ENCODE measurements around the gene IL1RAPL2.

The IL1RAPL2 gene

GRCh38 chrX:105168577-105168976 is 602.6 kb downstream of the IL1RAPL2 start:
- ChIA-PET POLR2A (no interaction called here), CTCF (no interaction called here)
- no peak for DNase-seq (ENCODE audit: extremely low spot score)
- TF ChIP-seq FOXK2 (IDR thresholded peaks at IDR 0.05) (no peak), ELF4 (IDR thresholded peaks at IDR 0.05) (no peak), PKNOX1 (IDR thresholded peaks at IDR 0.05) (no peak), BHLHE40 (IDR thresholded peaks at IDR 0.05; ENCODE audit: borderline replicate concordance) (no peak), LEF1 (IDR thresholded peaks at IDR 0.05; ENCODE audit: borderline replicate concordance) (no peak), HDGF (IDR thresholded peaks at IDR 0.05; ENCODE audit: borderline replicate concordance) (no peak), L3MBTL2 (conservative IDR thresholded peaks at IDR 0.05) (no peak)

- TF ChIP-seq ELF4 (IDR thresholded peaks at IDR 0.05): no peak
- TF ChIP-seq FOXA1 (IDR thresholded peaks at IDR 0.05): no peak
- no peak for TF ChIP-seq NFRKB (IDR thresholded peaks at IDR 0.05)
- no peak for TF ChIP-seq TARDBP (IDR thresholded peaks at IDR 0.05)
- TF ChIP-seq BHLHE40 (IDR thresholded peaks at IDR 0.05; ENCODE audit: borderline replicate concordance): no peak
- no peak for TF ChIP-seq LEF1 (IDR thresholded peaks at IDR 0.05; ENCODE audit: borderline replicate concordance)
- TF ChIP-seq L3MBTL2 (conservative IDR thresholded peaks at IDR 0.05): no peak
- TF ChIP-seq HDGF (IDR thresholded peaks at IDR 0.05; ENCODE audit: borderline replicate concordance): no peak
- no peak for TF ChIP-seq PKNOX1 (IDR thresholded peaks at IDR 0.05)
- no peak for TF ChIP-seq SP1 (IDR thresholded peaks at IDR 0.05)
- no peak for TF ChIP-seq ZNF384 (IDR thresholded peaks at IDR 0.05)
- no peak for TF ChIP-seq FOXM1 (IDR thresholded peaks at IDR 0.05; ENCODE audit: borderline replicate concordance)
- TF ChIP-seq ARNT (IDR thresholded peaks at IDR 0.05): no peak
- ChIA-PET POLR2A (no interaction called here), CTCF (interaction anchor here (1.1 to 1.2 kb wide), 2 partner anchors 10 to 17 kb away, joined by 4 to 6 read pairs; no protein-coding TSS in a partner anchor)
- no peak for DNase-seq (ENCODE audit: extremely low spot score)
Observed at GRCh38 chrX:105173071-105173470, 607.1 kb downstream of the IL1RAPL2 start.

- POLR2A ChIA-PET: no interaction called here
- no peak for DNase-seq (ENCODE audit: extremely low spot score)
- TF ChIP-seq ELF4 (IDR thresholded peaks at IDR 0.05) (no peak), SUZ12 (IDR thresholded peaks at IDR 0.05) (no peak), SP1 (IDR thresholded peaks at IDR 0.05) (no peak), ARNT (IDR thresholded peaks at IDR 0.05) (no peak), L3MBTL2 (conservative IDR thresholded peaks at IDR 0.05) (no peak), NFRKB (IDR thresholded peaks at IDR 0.05) (no peak), TARDBP (IDR thresholded peaks at IDR 0.05) (no peak), PKNOX1 (IDR thresholded peaks at IDR 0.05) (no peak), FOXM1 (IDR thresholded peaks at IDR 0.05; ENCODE audit: borderline replicate concordance) (no peak), ZNF384 (IDR thresholded peaks at IDR 0.05) (no peak), CTBP1 (IDR thresholded peaks at IDR 0.05; ENCODE audit: borderline replicate concordance) (no peak), LEF1 (IDR thresholded peaks at IDR 0.05; ENCODE audit: borderline replicate concordance) (no peak), HDGF (IDR thresholded peaks at IDR 0.05; ENCODE audit: borderline replicate concordance) (no peak), BHLHE40 (IDR thresholded peaks at IDR 0.05; ENCODE audit: borderline replicate concordance) (no peak), FOXA1 (IDR thresholded peaks at IDR 0.05) (no peak), FOXK2 (IDR thresholded peaks at IDR 0.05) (no peak)
- CTCF ChIA-PET: no interaction called here
Observed at GRCh38 chrX:105179644-105180043, 613.6 kb downstream of the IL1RAPL2 start.

- TF ChIP-seq FOXK2 (IDR thresholded peaks at IDR 0.05) (no peak), ARNT (IDR thresholded peaks at IDR 0.05) (no peak), CTBP1 (IDR thresholded peaks at IDR 0.05; ENCODE audit: borderline replicate concordance) (no peak), SP1 (IDR thresholded peaks at IDR 0.05) (no peak), FOXA1 (IDR thresholded peaks at IDR 0.05) (no peak), L3MBTL2 (conservative IDR thresholded peaks at IDR 0.05) (no peak), ELF4 (IDR thresholded peaks at IDR 0.05) (no peak), SUZ12 (IDR thresholded peaks at IDR 0.05) (no peak), PKNOX1 (IDR thresholded peaks at IDR 0.05) (no peak), FOXM1 (IDR thresholded peaks at IDR 0.05; ENCODE audit: borderline replicate concordance) (no peak), TARDBP (IDR thresholded peaks at IDR 0.05) (no peak), ZNF384 (IDR thresholded peaks at IDR 0.05) (no peak), HDGF (IDR thresholded peaks at IDR 0.05; ENCODE audit: borderline replicate concordance) (no peak), LEF1 (IDR thresholded peaks at IDR 0.05; ENCODE audit: borderline replicate concordance) (no peak), NFRKB (IDR thresholded peaks at IDR 0.05) (no peak), BHLHE40 (IDR thresholded peaks at IDR 0.05; ENCODE audit: borderline replicate concordance) (no peak)
- POLR2A ChIA-PET: no interaction called here
- DNase-seq (ENCODE audit: extremely low spot score): no peak
- CTCF ChIA-PET: interaction anchor here (1.0 to 1.6 kb wide), 2 partner anchors 11 to 17 kb away, joined by 3 to 5 read pairs; no protein-coding TSS in a partner anchor
Observed at GRCh38 chrX:105189093-105189492, 623.1 kb downstream of the IL1RAPL2 start.

- TF ChIP-seq NFRKB (IDR thresholded peaks at IDR 0.05) (no peak), SUZ12 (IDR thresholded peaks at IDR 0.05) (no peak), FOXM1 (IDR thresholded peaks at IDR 0.05; ENCODE audit: borderline replicate concordance) (no peak), CTBP1 (IDR thresholded peaks at IDR 0.05; ENCODE audit: borderline replicate concordance) (no peak)
- DNase-seq (ENCODE audit: extremely low spot score): peak; percentile 27
- CTCF ChIA-PET: interaction anchor here (0.6 to 1.6 kb wide), 10 partner anchors 9 to 1071 kb away, joined by 3 to 6 read pairs (median 4); partner anchors contain the start of gene IL1RAPL2
- POLR2A ChIA-PET: no interaction called here
Observed at GRCh38 chrX:105190252-105190853, 624.4 kb downstream of the IL1RAPL2 start.
